K562 (cell line): ENCODE data around the gene TM9SF4. TPM values are rescaled to one million over a fixed set of nuclear protein-coding genes. Genes with fewer than 3 reads are reported as not detected.

ENCODE experiments used
- ARID1B ChIP-seq: fragments of 450-650 bp; IDR thresholded peaks from 2 replicates; pipeline ENCODE4 v1.6.1; 2016; ENCODE audit warnings: antibody characterized with exemption, mild to moderate bottlenecking, inconsistent platforms
- BDP1 ChIP-seq: IDR thresholded peaks from 3 replicates; pipeline ENCODE4 v1.6.1; 2011; ENCODE audit not compliant: insufficient read length, insufficient read depth
- CBFA2T2 ChIP-seq: fragments of 450-650 bp; conservative IDR thresholded peaks from 2 replicates; pipeline ENCODE4 v1.6.1; 2017; ENCODE audit warnings: mild to moderate bottlenecking
- CREM ChIP-seq: IDR thresholded peaks from 2 replicates; pipeline ENCODE4 v1.6.1; 2014; ENCODE audit warnings: antibody characterized with exemption, low read depth
- CTBP1 ChIP-seq: fragments of 450-650 bp; IDR thresholded peaks from 2 replicates; pipeline ENCODE4 v1.6.1; 2016; ENCODE audit warnings: borderline replicate concordance
- DACH1 ChIP-seq: fragments of 450-650 bp; IDR thresholded peaks from 2 replicates; pipeline ENCODE4 v1.6.1; 2018; ENCODE audit not compliant: partially characterized antibody
- ETV6 ChIP-seq, 3 experiments: fragments of 150-350 bp in 1 of 3; sonication (generic) in 1 of 3; formaldehyde crosslinking in 1 of 3; IDR thresholded peaks; 2 replicates each; pipeline versions ENCODE4 v1.6.1 to v1.8.0; 2014 to 2022; ENCODE audit warnings: borderline replicate concordance in 2 of 3, low read depth in 2 of 3, antibody characterized with exemption in 1 of 3, low read length in 1 of 3, mild to moderate bottlenecking in 1 of 3, missing genetic modification reagents in 1 of 3
- FOXK1 ChIP-seq: sonication (generic); formaldehyde crosslinking; IDR thresholded peaks from 2 replicates; pipeline ENCODE4 v1.8.0; 2022; ENCODE audit warnings: missing genetic modification reagents, mild to moderate bottlenecking, borderline replicate concordance
- ILK ChIP-seq: fragments of 450-650 bp; IDR thresholded peaks from 2 replicates; pipeline ENCODE4 v1.6.1; 2016; ENCODE audit warnings: missing genetic modification characterization, low read depth, mild to moderate bottlenecking, missing compliant biosample characterization, moderate library complexity, borderline replicate concordance
- MAFF ChIP-seq: IDR thresholded peaks from 2 replicates; pipeline ENCODE4 v1.6.1; 2012; ENCODE audit warnings: low read length, improper control_type of control experiment
- NBN ChIP-seq: fragments of 450-650 bp; IDR thresholded peaks from 2 replicates; pipeline ENCODE4 v1.6.1; 2016; ENCODE audit warnings: low read depth, mild to moderate bottlenecking
- NFIC ChIP-seq: fragments of 450-650 bp; IDR thresholded peaks from 2 replicates; pipeline ENCODE4 v1.6.1; 2017; ENCODE audit warnings: mild to moderate bottlenecking, inconsistent platforms
- POLR2A ChIP-seq: fragments of 450-650 bp; conservative IDR thresholded peaks from 2 replicates; pipeline ENCODE4 v1.6.1; 2016
- POLR3A ChIP-seq: IDR thresholded peaks from 2 replicates; pipeline ENCODE4 v1.6.1; 2011; ENCODE audit warnings: borderline replicate concordance, mild to moderate bottlenecking, moderate library complexity; ENCODE audit not compliant: insufficient read length, insufficient read depth; ENCODE audit errors: extremely low read depth
- RBM39 ChIP-seq: fragments of 200-400 bp; formaldehyde crosslinking; optimal IDR thresholded peaks from 2 replicates; pipeline ENCODE3; 2018; ENCODE audit warnings: low read depth, low read length
- ZNF324 ChIP-seq: fragments of 250-450 bp; sonication (Bioruptor Pico); IDR thresholded peaks from 2 replicates; pipeline ENCODE4 v1.4.0; 2020; ENCODE audit warnings: mild to moderate bottlenecking
- polyA plus RNA-seq, 8 experiments: library from polyadenylated mRNA; depleted of rRNA in 4 of 8; stranded (reverse) in 5 of 8; unstranded in 3 of 8; fragments of >200 nt; fragmentation: Nextera tagmentation in 2 of 8; fragmentation: Illumina TruSeq in 1 of 8; extraction: Ambion mirVana in 2 of 8; extraction: Trizol in 1 of 8; gene quantifications; 2 replicates each; pipeline versions ENCODE4 v1.2.1 to v1.2.3, GENCODE V29; 2011 to 2014; ENCODE audit warnings: inconsistent platforms in 1 of 8, missing spikeins in 1 of 8
- total RNA-seq, 7 experiments: library from RNA; depleted of rRNA in 6 of 7; stranded (reverse); fragments of >200 nt in 6 of 7; fragmentation: Illumina TruSeq in 2 of 7; extraction: Trizol in 2 of 7; gene quantifications; 2 replicates each; pipeline versions ENCODE4 v1.2.1 to v1.2.3, GENCODE V29; 2011 to 2021; ENCODE audit warnings: low replicate concordance in 1 of 7
- TF ChIP-seq, protein P1 (sequence below): fragments of 250-450 bp; sonication (Bioruptor Pico); IDR thresholded peaks from 2 replicates; pipeline ENCODE4 v1.6.1; 2021; ENCODE audit warnings: mild to moderate bottlenecking
- TF ChIP-seq, protein P2 (sequence below): sonication (generic); formaldehyde crosslinking; IDR thresholded peaks from 2 replicates; pipeline ENCODE4 v1.8.0; 2022; ENCODE audit warnings: mild to moderate bottlenecking, missing genetic modification reagents
- TF ChIP-seq, protein P3 (sequence below), 3 experiments: IDR thresholded peaks in 2 of 3; conservative IDR thresholded peaks in 1 of 3; 2 replicates each; pipeline ENCODE4 v1.5.1; 2011 to 2012; ENCODE audit warnings: low read length in 3 of 3, mild to moderate bottlenecking in 3 of 3, control low read depth in 2 of 3, improper control_type of control experiment in 1 of 3, inconsistent platforms in 1 of 3, low read depth in 1 of 3, mixed read lengths in 1 of 3, moderate library complexity in 1 of 3; ENCODE audit not compliant: insufficient read depth in 2 of 3
- TF ChIP-seq, protein P4 (sequence below): sonication (generic); formaldehyde crosslinking; IDR thresholded peaks from 2 replicates; pipeline ENCODE4 v1.8.0; 2022; ENCODE audit warnings: missing genetic modification reagents, mild to moderate bottlenecking, borderline replicate concordance

Gene TM9SF4
- total and polyA plus RNA-seq, 9 of the 15 experiments (the other 6 are each of a cell fraction or from before 2014, with no cell fraction given): 14.5 to 46.3 (median 26.9) TPM

DNA sequence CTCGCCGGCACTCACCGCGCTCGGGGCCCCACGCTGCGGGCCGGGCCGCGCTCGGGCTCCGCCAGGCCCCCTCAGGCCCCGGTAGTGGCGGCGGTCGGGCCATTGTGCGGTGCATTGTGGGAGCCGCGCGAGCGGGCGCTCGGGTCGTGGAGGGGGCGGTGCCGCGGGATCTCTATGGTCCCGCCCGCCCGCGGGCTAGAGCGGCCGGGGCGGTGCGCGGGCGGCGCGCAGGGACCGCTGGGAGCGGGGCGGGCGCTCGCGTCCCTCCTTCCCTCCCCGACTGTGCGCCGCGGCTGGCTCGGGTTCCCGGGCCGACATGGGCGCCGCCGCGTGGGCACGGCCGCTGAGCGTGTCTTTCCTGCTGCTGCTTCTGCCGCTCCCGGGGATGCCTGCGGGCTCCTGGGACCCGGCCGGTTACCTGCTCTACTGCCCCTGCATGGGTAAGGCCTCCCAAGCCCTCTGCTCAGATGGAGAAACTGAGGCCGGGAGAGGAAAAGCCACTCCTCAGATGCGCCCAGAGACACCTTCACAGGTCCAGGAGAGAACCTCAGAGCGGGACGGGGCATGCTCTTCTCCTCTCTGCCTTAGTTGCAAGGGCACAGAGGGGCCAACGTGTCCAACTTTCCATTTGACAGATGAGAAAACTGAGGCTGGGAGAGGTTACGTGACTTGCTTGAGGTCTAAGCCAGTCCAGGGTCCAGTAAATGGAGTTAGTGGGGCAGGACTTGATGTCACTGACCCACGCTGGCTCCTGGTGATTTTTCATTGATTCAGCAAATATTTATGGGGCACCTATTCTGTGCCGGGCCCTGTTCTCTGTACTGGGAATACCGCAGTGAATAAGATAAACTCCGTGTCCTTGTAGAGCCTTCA lies 98.3 kb downstream of the TM9SF4 start, which contains the start of the genes PLAGL2 and POFUT1 (continued):
- TF ChIP-seq MAFF (peak; percentile 33; the same call in 1 of the 2 replicates), NFIC (peak; percentile 43), POLR2A (peak; percentile 91), ARID1B (no peak), BDP1 (no peak), CBFA2T2 (no peak), RBM39 (no peak), POLR3A (no peak), CTBP1 (peak; percentile 90; the same call in 1 of the 2 replicates), ILK (tag) (no peak), ETV6 (IDR thresholded peaks at IDR 0.05; ENCODE audit: borderline replicate concordance in 1 of 2, low read depth in 2 of 2, low read length in 1 of 2) (no peak), ETV6 (CRISPR knock-in tag; IDR thresholded peaks at IDR 0.05; ENCODE audit: borderline replicate concordance) (no peak; the same call in 1 of the 2 replicates), ZNF324 (CRISPR knock-in tag) (no peak), CREM (peak; percentile 61), NBN (no peak), FOXK1 (CRISPR knock-in tag) (no peak; the same call in 1 of the 2 replicates), DACH1 (no peak)
- TF ChIP-seq, protein P1, sequence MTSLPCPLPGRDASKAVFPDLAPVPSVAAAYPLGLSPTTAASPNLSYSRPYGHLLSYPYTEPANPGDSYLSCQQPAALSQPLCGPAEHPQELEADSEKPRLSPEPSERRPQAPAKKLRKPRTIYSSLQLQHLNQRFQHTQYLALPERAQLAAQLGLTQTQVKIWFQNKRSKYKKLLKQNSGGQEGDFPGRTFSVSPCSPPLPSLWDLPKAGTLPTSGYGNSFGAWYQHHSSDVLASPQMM: no peak
- TF ChIP-seq, protein P2, sequence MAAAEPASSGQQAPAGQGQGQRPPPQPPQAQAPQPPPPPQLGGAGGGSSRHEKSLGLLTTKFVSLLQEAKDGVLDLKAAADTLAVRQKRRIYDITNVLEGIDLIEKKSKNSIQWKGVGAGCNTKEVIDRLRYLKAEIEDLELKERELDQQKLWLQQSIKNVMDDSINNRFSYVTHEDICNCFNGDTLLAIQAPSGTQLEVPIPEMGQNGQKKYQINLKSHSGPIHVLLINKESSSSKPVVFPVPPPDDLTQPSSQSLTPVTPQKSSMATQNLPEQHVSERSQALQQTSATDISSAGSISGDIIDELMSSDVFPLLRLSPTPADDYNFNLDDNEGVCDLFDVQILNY (CRISPR knock-in tag): no peak
- TF ChIP-seq, protein P3, sequence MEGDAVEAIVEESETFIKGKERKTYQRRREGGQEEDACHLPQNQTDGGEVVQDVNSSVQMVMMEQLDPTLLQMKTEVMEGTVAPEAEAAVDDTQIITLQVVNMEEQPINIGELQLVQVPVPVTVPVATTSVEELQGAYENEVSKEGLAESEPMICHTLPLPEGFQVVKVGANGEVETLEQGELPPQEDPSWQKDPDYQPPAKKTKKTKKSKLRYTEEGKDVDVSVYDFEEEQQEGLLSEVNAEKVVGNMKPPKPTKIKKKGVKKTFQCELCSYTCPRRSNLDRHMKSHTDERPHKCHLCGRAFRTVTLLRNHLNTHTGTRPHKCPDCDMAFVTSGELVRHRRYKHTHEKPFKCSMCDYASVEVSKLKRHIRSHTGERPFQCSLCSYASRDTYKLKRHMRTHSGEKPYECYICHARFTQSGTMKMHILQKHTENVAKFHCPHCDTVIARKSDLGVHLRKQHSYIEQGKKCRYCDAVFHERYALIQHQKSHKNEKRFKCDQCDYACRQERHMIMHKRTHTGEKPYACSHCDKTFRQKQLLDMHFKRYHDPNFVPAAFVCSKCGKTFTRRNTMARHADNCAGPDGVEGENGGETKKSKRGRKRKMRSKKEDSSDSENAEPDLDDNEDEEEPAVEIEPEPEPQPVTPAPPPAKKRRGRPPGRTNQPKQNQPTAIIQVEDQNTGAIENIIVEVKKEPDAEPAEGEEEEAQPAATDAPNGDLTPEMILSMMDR (IDR thresholded peaks at IDR 0.05 in 2 of 3, conservative IDR thresholded peaks at IDR 0.05 in 1 of 3; ENCODE audit: insufficient read depth in 2 of 3, low read depth in 1 of 3, low read length in 3 of 3): peak; percentile 24 to 27 (median 26); a peak in 4 of 6 replicates
- TF ChIP-seq, protein P4, sequence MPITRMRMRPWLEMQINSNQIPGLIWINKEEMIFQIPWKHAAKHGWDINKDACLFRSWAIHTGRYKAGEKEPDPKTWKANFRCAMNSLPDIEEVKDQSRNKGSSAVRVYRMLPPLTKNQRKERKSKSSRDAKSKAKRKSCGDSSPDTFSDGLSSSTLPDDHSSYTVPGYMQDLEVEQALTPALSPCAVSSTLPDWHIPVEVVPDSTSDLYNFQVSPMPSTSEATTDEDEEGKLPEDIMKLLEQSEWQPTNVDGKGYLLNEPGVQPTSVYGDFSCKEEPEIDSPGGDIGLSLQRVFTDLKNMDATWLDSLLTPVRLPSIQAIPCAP: 0 out of 2 replicates have a peak, but pooled peaks have one; percentile 53
